Glutamatergic neuron (in vitro differentiated cells): Measurements from ENCODE around the gene WDR5. TPM values are rescaled to one million over a fixed set of nuclear protein-coding genes. Genes with fewer than 3 reads are reported as not detected.

Source experiments
- DNase-seq: peaks from one replicate; pipeline ENCODE4 v3.0.0; 2022
- H3K27ac Mint-ChIP-seq: one replicate; pipeline ENCODE4 v1.8.0; 2020; ENCODE audit warnings: mild to moderate bottlenecking, mixed read lengths, inconsistent platforms; ENCODE audit not compliant: unreplicated experiment
- H3K27me3 Mint-ChIP-seq: one replicate; pipeline ENCODE4 v1.8.0; 2020; ENCODE audit warnings: mild to moderate bottlenecking, moderate library complexity, mixed read lengths, inconsistent platforms; ENCODE audit not compliant: unreplicated experiment
- H3K36me3 Mint-ChIP-seq: one replicate; pipeline ENCODE4 v1.8.0; 2020; ENCODE audit warnings: mild to moderate bottlenecking, mixed read lengths, inconsistent platforms; ENCODE audit not compliant: unreplicated experiment
- H3K4me1 Mint-ChIP-seq: one replicate; pipeline ENCODE4 v1.8.0; 2020; ENCODE audit warnings: mild to moderate bottlenecking, low read depth, mixed read lengths, inconsistent platforms; ENCODE audit not compliant: unreplicated experiment
- H3K4me3 Mint-ChIP-seq: one replicate; pipeline ENCODE4 v1.8.0; 2020; ENCODE audit warnings: mild to moderate bottlenecking, mixed read lengths, inconsistent platforms; ENCODE audit not compliant: unreplicated experiment
- H3K9me3 Mint-ChIP-seq: one replicate; pipeline ENCODE4 v1.8.0; 2020; ENCODE audit warnings: mild to moderate bottlenecking, moderate library complexity, mixed read lengths, inconsistent platforms; ENCODE audit not compliant: unreplicated experiment
- CTCF ChIP-seq: fragments of 200-600 bp; sonication (generic); IDR thresholded peaks from one replicate; pipeline ENCODE4 v1.5.0; 2021; ENCODE audit not compliant: partially characterized antibody, unreplicated experiment
- total RNA-seq: library from RNA; stranded (reverse); fragmentation: NEBNext Ultra II Directional; extraction: Animal tissue kit (Norgen Biotek cat#: 25700); gene quantifications from one replicate; pipeline ENCODE4 v1.2.1, GENCODE V29; 2021; ENCODE audit not compliant: unreplicated experiment

Gene WDR5
- total RNA-seq, 1 donor from 2014 or later, result 45.9 TPM

DNA sequence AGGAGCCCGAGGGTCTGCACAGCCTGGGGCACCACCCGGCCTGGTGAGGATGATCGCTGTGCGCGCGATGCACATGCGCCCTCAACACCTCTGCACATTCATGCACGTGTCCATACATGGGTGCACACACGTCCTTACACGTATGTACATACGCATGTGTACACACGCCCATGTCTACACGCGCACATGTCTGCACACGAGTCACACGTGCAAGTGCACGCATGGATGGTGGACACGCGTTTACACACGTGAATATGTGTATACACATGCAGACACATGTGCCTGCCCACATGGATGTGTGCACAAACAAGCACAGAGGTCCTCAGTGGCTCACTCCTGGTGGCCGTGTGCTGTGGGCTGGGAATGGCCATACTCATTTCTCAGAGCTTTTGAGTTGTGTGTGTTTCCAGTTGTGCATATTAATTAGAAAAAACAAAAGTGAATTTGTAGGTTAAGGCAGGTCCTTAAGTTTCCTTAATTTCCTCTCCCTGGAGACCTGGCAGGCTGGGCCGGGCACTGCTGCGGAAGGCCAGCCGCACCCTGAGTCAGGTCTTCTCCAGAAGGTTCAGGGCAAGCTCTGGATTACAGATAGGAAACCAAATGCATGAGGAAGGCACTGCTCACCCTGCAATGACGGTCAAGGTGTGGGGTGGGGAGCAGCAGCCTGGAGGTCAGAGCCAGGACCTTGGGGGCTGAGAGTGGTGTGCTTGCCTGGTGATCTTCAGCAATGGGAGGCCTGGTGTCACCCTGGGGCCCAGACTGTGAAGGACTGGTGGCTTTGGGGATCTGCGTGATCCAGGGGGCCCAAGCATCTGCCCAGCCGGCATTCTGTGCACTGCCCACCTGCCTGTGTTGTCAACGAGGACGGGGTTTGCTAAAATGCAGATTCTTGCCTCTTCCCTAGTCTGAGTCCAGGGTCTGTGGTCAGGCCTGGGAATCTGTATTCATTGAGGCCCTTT, 29.8 kb downstream of the WDR5 start:
- Mint-ChIP-seq H3K27me3 (no peaks in the 10 kb centered on the region), H3K9me3 (peaks cover 7% of the 10 kb centered on the region), H3K4me1 (no peaks in the 10 kb centered on the region), H3K36me3 (peaks cover 9% of the 10 kb centered on the region), H3K27ac (peak overlapping the region; percentile 52), H3K4me3 (no peak overlapping the region)
- no peak for DNase-seq
- TF ChIP-seq CTCF, result no peak

DNA sequence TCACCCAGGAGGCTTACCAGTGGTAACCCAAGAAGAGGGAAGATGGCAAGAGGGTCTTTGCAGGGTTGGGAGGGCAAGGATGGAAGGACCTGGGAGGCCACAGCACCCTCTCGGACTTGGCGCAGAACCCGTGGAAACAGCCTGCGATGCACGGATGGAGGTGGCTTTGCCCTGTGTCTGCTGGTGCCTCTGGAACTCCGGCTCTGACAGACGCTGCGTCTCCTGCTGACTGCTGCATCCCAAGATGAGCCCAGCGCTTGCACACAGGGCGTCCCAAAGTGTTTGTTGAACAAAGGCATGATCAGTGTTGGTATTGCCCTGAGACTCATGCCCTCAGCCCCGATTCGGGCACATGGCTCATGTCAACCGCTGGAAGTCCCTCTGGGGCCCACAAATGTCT, 30.5 kb downstream of the WDR5 start:
- H3K4me1 Mint-ChIP-seq, result no peaks in the 10 kb centered on the region
- peaks cover 9% of the 10 kb centered on the region for H3K36me3 Mint-ChIP-seq
- H3K27me3 Mint-ChIP-seq, result peaks cover 2% of the 10 kb centered on the region
- H3K27ac Mint-ChIP-seq, result peak overlapping the region; percentile 52
- no peak for TF ChIP-seq CTCF
- peak overlapping the region; percentile 36 for H3K4me3 Mint-ChIP-seq
- H3K9me3 Mint-ChIP-seq, result peaks cover 7% of the 10 kb centered on the region
- DNase-seq, result no peak

- Mint-ChIP-seq H3K4me1 (peaks cover 3% of the 10 kb centered on the region), H3K4me3 (no peak overlapping the region), H3K9me3 (peaks cover 4% of the 10 kb centered on the region), H3K27me3 (peaks cover 4% of the 10 kb centered on the region), H3K36me3 (no peaks in the 10 kb centered on the region), H3K27ac (no peak overlapping the region)
- TF ChIP-seq CTCF, result no peak
- no peak for DNase-seq
Observed at GRCh38 chr9:134167530-134167931, 31.6 kb downstream of the WDR5 start.

DNA sequence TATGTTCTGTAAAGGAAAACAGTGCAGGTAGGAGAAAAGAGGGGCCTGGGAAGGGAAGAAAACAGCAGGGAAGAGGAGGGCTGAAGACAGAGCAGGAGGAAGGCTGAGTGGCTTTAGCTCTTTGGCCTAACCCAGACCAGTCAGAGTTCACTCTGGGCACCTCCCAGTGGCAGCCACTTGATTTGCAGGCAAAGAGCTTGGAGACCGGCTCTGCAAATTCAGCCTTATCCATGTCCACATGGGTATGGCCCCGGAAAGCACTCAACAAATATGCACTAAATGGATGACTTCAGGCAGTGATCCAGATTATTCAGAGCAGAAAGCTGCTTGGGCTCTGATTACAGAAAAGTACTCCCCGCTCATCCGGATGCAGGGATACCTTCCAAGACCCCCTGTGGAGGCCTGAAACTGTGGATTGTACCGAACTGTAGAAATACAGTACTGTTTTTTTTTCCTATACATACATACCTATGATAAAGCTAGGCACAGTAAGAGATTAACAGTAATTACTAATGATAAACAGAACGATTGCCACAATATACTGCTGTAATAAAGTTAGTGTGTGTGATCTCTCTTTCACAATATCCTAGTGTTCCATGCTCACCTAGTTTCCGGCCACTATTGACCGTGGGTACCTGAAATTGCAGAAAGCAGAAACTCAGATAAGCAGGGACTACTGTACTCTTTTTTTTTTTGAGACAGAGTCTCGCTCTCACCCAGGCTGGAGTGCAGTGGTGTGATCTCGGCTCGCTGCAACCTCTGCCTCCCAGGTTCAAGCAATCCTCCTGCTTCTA, 33.1 kb downstream of the WDR5 start:
- H3K27ac Mint-ChIP-seq, result no peak overlapping the region
- H3K36me3 Mint-ChIP-seq, result no peaks in the 10 kb centered on the region
- DNase-seq, result no peak
- H3K4me1 Mint-ChIP-seq, result peaks cover 3% of the 10 kb centered on the region
- H3K4me3 Mint-ChIP-seq, result no peak overlapping the region
- peaks cover 1% of the 10 kb centered on the region for H3K9me3 Mint-ChIP-seq
- TF ChIP-seq CTCF, result peak; percentile 18
- H3K27me3 Mint-ChIP-seq, result peaks cover 6% of the 10 kb centered on the region
